SK-N-MC (cell line): ENCODE data around the gene PNPLA5.
A peak's percentile ranks its signal among the peaks of the same experiment; 100 is the strongest.
"Not testable (repeated sequence)": the region's sequence is repeated elsewhere in the genome, so short reads cannot be mapped to it uniquely, and the experiment has no call there.

Experiments used
- DNase-seq: peaks from one replicate; pipeline ENCODE4 v3.0.0-alpha.2; 2011; ENCODE audit warnings: low read depth, low spot score
- H3K27ac ChIP-seq: fragments of 200-600 bp; sonication (generic); 2 replicates; pipeline ENCODE4 v1.5.1; 2016; ENCODE audit warnings: mixed run types
- H3K36me3 ChIP-seq: fragments of 200-600 bp; sonication (generic); 2 replicates; pipeline ENCODE4 v1.6.1; 2017; ENCODE audit warnings: antibody characterized with exemption, low read length, mixed read lengths; ENCODE audit not compliant: insufficient read depth
- H3K4me3 ChIP-seq: fragments of 200-600 bp; sonication (generic); 2 replicates; pipeline ENCODE4 v1.5.1; 2016
- H3K9ac ChIP-seq: fragments of 200-600 bp; sonication (generic); 2 replicates; pipeline ENCODE4 v1.8.0; 2017; ENCODE audit warnings: mixed run types, mixed read lengths; ENCODE audit not compliant: insufficient read length
- H3K9me3 ChIP-seq: fragments of 200-600 bp; sonication (generic); 2 replicates; pipeline ENCODE4 v1.6.1; 2017; ENCODE audit warnings: low read depth, mild to moderate bottlenecking, antibody characterized with exemption, low read length, moderate library complexity, mixed read lengths
- EZH2 ChIP-seq: fragments of 200-600 bp; sonication (generic); IDR thresholded peaks from one replicate; pipeline ENCODE4 v1.6.1; 2017; ENCODE audit warnings: antibody characterized with exemption
- FOXP2 ChIP-seq: optimal IDR thresholded peaks from 2 replicates; pipeline ENCODE3; 2011; ENCODE audit warnings: mild to moderate bottlenecking, moderate library complexity; ENCODE audit not compliant: insufficient read depth; ENCODE audit errors: extremely low read length, control extremely low read depth
- POLR2AphosphoS5 ChIP-seq: IDR thresholded peaks from 2 replicates; pipeline ENCODE4 v1.6.1; 2012; ENCODE audit warnings: mild to moderate bottlenecking, low read depth, low read length, borderline replicate concordance

PNPLA5 gene

DNA sequence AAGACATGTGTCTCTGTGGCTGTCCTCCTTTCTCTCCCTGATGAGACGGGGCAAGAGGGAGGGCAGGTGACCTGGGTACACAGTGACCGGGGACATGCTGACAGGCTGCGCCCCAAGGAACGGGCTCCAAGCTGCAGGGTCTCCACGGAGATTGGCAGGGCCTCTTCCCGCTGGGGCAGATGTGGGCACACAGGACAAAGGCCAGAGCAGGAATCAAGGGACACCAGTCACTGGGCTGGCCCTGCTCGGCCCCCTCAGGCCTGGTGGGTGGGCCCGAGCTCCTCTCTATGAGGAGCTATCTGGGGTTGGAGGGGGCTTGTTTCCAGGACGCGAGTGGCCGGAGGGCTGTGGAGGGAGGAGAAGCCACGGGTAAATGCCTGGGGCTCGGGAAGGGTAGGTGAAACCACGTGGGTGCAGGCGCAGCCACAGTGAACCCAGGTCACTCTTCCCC, 11.2 kb downstream of the PNPLA5 start:
- Histone ChIP-seq H3K9me3 (no peaks in the 10 kb centered on the region), H3K36me3 (no peaks in the 10 kb centered on the region), H3K4me3 (no peak overlapping the region), H3K9ac (no peak overlapping the region), H3K27ac (no peak overlapping the region)
- TF ChIP-seq POLR2AphosphoS5: no peak
- TF ChIP-seq EZH2: no peak
- no peak for TF ChIP-seq FOXP2
- no peak for DNase-seq

- TF ChIP-seq FOXP2 (no peak), POLR2AphosphoS5 (no peak), EZH2 (no peak)
- H3K27ac ChIP-seq: no peak overlapping the region
- no peak for DNase-seq
- H3K9ac ChIP-seq: no peak overlapping the region
- no peaks in the 10 kb centered on the region for H3K36me3 ChIP-seq
- no peaks in the 10 kb centered on the region for H3K9me3 ChIP-seq
- no peak overlapping the region for H3K4me3 ChIP-seq
Measured at GRCh38 chr22:43879901-43880540, 11.8 kb downstream of the PNPLA5 start.

DNA sequence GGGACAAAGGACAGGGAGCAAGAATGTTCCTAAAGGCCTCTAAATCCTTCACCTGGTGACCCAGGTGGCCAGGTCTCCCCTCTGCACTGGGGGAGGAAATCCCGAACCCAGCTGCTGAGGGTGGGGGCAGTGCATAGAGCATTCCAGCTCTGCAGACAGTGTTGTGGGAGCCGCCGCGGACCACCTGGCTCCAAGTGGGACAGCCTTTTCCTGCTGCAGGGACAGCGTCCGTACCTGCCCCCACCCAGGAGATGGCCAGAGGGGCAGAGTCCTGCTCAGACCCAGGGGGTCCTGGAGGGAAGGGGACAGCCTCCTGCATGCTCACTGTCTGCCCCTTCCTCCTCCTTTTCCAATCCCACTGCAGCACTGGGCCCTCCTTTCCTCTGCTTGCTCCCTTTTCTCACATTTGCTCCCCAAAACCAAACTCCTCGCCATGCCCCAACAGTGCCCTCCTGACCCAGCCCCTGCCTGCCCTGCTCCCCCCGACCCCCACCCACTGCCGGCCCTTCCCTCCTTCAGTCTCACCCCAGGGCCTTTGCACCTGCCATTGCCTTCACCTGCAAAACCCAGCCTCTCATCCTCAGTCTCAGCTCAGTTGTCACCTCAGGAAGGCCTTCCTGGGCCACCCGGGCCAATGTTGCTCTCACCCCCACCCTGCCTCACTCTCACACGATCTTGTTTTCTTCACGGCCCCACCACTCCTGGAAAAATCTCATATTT, 12.8 kb downstream of the PNPLA5 start:
- Histone ChIP-seq H3K9me3 (no peaks in the 10 kb centered on the region), H3K4me3 (no peak overlapping the region), H3K27ac (no peak overlapping the region), H3K9ac (no peak overlapping the region), H3K36me3 (no peaks in the 10 kb centered on the region)
- DNase-seq: no peak
- TF ChIP-seq FOXP2: no peak

- H3K27ac ChIP-seq: no peak overlapping the region
- DNase-seq: no peak
- TF ChIP-seq EZH2: no peak
- no peak for TF ChIP-seq FOXP2
- TF ChIP-seq POLR2AphosphoS5: no peak
- H3K9me3 ChIP-seq: no peaks in the 10 kb centered on the region
- no peak overlapping the region for H3K9ac ChIP-seq
- H3K36me3 ChIP-seq: no peaks in the 10 kb centered on the region
- H3K4me3 ChIP-seq: no peak overlapping the region
Measured at GRCh38 chr22:43878079-43878795, 13.6 kb downstream of the PNPLA5 start.

DNA sequence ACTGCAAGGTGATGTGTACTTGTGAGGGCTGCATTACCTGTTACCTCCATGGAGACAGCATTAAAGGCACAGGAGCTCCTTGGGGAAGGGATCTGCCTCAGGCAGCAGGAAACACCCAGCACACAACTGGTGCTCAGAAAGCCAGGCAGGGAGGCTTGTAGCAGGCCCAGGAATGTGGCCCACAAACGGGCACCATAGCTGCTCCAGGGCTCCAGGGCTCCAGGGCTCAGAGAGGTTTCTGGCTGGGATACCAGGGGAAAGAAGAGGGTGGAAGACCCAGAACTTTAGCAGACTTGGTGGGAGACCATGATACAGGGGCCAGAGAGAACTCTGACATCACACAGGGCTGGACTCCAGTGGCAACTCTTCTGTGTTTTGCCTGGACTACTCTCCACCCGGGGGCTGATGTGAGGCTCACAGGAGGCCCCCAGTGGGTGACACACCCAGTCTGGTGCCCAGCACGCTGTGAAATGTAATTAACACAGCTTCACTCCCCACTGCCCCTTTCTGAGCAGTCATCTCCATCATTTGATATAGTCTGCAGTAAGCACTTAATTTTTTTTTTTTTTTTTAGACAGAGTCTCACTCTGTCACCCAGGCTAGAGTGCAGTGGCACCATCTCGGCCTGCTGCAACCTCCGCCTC, 14.8 kb downstream of the PNPLA5 start:
- DNase-seq: no peak
- no peaks in the 10 kb centered on the region for H3K9me3 ChIP-seq
- no peaks in the 10 kb centered on the region for H3K36me3 ChIP-seq
- no peak overlapping the region for H3K4me3 ChIP-seq
- H3K9ac ChIP-seq: no peak overlapping the region
- no peak overlapping the region for H3K27ac ChIP-seq
- TF ChIP-seq EZH2: no peak
- no peak for TF ChIP-seq FOXP2
- TF ChIP-seq POLR2AphosphoS5: no peak

DNA sequence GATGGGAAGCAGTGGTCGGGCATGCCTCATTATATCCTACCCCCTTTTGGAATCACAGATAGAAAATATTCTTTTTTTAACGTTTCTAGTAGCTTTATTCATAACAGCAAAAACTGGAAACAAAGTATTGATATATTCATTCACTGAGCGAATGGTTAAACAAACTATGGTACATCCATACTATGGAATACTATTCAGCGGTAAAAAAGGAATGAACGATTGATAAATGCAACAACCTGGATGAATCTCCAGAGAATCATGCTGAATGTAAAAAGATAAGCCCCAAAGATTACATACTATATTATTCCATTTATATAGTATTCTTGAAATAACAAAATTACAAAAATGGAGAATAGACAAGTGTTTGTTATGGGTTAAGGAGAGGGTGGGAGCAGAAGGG, 22.0 kb downstream of the PNPLA5 start:
- no peak overlapping the region for H3K27ac ChIP-seq
- H3K36me3 ChIP-seq: no peaks in the 10 kb centered on the region
- TF ChIP-seq EZH2 (no peak), POLR2AphosphoS5 (no peak), FOXP2 (no peak)
- DNase-seq: no peak
- no peak overlapping the region for H3K4me3 ChIP-seq
- H3K9me3 ChIP-seq: no peaks in the 10 kb centered on the region
- H3K9ac ChIP-seq: no peak overlapping the region

GRCh38 chr22:43869001-43869400, 22.8 kb downstream of the PNPLA5 start:
- H3K27ac ChIP-seq, H3K9ac ChIP-seq, H3K36me3 ChIP-seq: not testable (repeated sequence)

DNA sequence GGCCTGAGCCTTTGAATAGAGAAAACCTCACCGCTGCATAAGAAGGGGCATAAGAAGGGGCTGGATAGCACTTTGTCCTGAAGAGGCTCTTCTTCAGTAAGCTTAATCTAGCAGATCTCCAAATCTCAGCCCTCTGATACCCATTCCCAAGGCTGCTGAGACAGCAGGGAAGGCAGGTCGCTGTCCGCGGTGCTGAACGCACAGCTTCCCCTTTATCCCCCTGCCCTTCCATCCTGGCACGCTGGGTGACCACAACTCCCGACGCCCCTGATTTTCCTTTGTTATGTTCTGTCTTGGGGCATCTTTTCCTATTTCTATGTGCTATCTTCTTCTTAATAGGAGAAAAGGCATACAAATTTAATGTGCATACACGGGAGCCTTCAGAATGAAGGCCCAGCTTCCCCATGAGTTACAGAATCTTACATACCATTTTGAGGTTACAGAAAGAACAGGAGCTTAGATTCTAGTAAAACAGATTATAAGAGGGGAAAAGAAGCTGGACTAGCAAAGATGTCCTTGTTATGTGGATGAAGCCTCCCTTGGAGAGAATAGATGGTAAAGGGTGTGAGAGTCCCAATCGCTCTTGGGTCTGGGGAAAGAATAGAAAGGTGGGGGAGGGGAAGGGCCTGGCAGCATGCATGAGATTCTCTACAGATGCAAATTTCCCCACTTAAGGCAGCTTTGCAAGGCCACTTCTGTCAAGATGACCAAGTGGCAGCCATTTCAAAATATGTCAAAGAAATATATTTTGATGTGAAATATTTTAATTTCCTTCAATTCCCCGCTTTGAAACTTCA, 23.8 kb downstream of the PNPLA5 start:
- no peak overlapping the region for H3K9ac ChIP-seq
- peak; percentile 35 for DNase-seq
- H3K27ac ChIP-seq: no peak overlapping the region
- no peak overlapping the region for H3K4me3 ChIP-seq
- no peaks in the 10 kb centered on the region for H3K9me3 ChIP-seq
- no peaks in the 10 kb centered on the region for H3K36me3 ChIP-seq
- TF ChIP-seq FOXP2 (no peak), POLR2AphosphoS5 (no peak), EZH2 (no peak)

More at GRCh38 chr22:43869001-43869400, 22.8 kb downstream of the PNPLA5 start:
- H3K9me3 ChIP-seq, H3K4me3 ChIP-seq, DNase-seq: not testable (repeated sequence)
